Stimulated activated CD4-positive, alpha-beta T cell treated with anti-CD3 and anti-CD28 coated beads, Interleukin-1b, Interleukin-23, amount 100 ng/mL, for 48 hours (primary cell): ENCODE measurements around the gene KRTAP12-3.
"Not testable (repeated sequence)": the region's sequence is repeated elsewhere in the genome, so short reads cannot be mapped to it uniquely, and the experiment has no call there.

Experiments used
- DNase-seq: peaks from one replicate; pipeline ENCODE4 v3.0.0-alpha.2; 2020

The KRTAP12-3 gene

DNA sequence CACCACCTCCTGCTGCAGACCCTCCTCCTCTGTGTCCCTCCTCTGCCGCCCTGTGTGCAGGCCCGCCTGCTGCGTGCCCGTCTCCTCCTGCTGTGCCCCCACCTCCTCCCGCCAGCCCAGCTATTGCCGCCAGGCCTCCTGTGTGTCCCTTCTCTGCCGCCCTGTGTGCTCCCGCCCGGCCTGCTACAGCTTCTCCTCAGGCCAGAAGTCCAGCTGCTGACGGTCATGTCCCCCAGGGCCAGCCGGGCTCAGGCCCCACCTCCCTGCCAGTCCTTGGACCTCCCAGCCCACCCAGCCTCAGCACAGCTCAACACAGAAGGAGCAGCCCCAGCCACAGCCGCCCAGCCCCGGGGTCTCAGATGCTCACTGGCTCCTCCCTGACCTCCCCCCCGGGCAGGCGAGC, 29.9 kb upstream of the KRTAP12-3 start:
- not testable (repeated sequence) for DNase-seq

DNA sequence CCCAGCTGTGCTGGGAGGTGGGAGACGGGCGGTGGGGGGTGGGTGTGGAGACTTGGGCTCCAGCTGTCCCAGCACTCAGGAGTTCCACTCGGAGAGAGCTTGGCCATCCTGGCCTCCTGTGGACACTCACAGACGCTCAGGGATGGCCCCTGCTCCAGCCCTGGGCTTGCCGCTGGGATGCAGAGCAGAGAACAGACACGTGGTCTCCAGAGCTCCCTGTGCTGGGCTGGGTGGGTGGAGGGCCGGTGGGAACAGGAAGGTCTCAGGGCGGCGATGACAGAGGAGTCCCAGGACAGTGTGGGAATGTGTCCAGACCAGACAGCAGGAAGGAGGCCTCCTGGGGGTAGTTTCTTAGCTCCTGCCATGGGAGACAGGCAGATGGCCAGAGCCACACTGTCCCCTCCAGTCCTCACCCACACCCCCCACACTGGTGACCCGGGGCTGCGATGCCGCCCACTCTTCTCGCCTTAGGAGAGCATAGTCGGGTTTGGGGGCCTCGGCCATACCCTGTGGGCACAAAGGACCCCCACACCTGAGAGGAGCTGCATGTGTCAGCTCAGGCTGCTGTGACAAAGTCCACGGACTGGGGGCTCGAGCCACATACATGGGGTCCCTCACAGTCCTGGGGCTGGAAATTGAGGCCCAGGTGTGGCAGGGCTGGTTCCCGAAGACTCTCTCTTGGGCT, 28.9 kb upstream of the KRTAP12-3 start:
- DNase-seq: no peak

DNA sequence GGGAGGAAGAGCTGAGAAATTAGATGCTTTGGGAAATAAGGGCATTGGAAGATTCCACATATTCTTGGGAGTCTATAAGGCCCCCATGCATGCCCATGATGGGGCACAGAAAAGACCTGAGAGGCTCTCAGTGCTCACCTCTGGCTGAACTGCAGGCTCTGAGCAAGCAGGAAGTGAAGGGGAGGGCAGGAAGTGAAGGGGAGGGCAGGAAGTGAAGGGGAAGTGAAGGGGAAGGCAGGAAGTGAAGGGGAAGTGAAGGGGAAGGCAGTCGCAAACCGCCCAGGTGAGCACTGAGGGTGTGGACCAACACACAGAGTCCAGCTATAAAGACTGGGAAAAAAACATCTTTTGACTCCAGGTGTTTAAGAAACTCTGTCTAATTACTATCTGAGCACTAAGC, 27.3 kb upstream of the KRTAP12-3 start:
- DNase-seq: no peak

DNA sequence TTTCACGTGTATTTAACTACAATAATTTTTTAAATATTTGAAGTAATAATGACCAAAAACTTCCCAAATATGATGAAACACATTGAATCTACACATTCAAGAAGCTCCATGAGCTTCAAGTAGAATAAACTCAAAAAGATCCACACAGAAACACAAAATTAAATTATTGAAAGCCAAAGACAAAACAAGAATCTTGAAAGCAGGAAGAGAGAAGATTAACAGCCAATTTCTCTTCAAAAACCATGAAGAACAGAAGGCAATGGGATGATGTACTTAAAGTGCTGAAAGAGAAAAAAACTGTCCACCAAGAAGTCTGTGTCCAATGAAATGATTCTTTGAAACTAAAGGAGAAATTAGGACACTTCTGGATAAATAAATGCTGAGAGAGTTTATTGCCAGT, 25.7 kb upstream of the KRTAP12-3 start:
- DNase-seq: no peak

DNA sequence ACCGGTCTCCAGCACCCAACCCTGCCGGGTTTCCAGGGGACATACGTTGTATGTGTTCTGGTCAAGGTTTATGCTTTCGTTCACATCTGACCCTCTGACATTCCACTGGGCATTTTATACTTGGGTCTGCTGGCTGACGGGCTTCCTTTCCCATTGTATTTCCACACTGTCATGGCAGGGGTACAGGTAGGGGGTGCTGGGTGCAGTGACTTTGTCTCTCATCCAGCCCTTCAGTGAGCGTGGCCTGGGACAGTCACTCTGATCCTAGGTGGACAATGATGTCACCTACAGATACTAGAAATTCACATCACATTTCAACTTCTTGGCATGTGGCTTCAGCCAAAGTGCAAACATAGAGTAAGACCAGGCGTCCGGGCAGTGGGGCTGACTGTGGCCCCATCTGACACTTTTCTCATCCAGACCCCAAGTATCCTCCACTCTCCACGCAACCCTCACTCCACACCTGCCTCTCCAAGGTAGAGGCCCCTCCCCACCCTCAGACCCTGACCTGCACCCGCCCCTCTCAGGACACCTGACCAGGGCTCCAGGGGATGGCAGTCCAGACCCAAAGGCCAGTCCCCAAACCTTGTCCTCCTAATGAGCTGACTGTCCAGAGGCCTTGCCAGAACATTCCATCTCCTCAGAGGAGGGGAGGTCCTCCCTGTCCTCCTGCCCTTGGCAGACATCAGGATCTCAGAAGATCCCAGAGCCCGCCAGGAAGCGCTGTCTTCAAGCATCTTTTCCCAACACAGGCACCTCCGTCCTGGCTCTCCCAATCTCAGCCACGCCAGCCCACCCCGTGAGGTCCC, 21.3 kb upstream of the KRTAP12-3 start:
- DNase-seq: no peak

DNA sequence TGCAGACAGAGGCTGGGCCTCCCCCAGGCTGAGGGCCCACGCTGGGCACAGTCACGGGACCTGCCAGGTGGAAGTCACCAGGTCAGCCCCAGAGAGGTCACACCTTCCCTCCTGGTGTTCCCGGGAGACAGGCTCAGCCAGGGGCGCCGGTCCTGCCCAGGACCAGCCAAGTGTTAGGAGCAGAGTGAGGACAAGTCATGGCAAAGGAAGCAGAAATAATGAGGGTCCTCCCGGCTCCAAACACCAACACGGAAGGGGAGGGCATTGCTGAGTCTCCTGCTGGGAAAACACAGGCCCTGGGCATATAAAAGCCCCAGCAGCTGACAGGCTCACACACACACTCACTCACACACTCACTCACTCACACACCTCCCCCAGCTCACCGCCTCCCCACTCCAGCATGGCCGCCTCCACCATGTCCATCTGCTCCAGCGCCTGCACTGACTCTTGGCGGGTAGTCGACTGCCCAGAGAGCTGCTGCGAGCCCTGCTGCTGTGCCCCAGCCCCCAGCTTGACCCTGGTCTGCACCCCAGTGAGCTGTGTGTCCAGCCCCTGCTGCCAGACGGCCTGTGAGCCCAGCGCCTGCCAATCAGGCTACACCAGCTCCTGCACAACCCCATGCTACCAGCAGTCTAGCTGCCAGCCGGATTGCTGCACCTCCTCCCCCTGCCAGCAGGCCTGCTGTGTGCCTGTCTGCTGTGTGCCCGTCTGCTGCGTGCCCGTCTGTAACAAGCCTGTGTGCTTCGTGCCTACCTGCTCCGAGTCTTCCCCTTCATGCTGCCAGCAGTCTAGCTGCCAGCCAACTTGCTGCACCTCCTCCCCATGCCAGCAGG, 20.5 kb upstream of the KRTAP12-3 start, which contains the start of gene KRTAP10-10:
KRTAP10-10 (plus strand) TSS at position 339 of the 833 bp plus-strand sequence; CDS start at position 401, 62 bp downstream.
- no peak for DNase-seq

DNA sequence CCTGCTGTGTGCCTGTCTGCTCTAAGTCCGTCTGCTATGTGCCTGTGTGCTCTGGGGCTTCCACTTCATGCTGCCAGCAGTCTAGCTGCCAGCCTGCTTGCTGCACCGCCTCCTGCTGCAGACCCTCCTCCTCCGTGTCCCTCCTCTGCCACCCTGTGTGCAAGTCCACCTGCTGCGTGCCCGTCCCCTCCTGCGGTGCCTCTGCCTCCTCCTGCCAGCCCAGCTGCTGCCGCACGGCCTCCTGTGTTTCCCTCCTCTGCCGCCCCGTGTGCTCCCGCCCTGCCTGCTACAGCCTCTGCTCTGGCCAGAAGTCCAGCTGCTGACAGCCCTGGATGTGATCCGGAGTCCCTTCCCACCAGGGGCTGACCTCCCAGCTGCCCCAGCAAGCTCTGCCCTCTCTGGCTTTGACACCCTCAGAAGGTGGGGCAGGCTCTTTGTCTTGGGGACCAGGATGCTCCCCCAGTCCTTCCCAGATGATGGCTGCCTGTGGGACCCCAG, 19.8 kb upstream of the KRTAP12-3 start:
- not testable (repeated sequence) for DNase-seq

DNA sequence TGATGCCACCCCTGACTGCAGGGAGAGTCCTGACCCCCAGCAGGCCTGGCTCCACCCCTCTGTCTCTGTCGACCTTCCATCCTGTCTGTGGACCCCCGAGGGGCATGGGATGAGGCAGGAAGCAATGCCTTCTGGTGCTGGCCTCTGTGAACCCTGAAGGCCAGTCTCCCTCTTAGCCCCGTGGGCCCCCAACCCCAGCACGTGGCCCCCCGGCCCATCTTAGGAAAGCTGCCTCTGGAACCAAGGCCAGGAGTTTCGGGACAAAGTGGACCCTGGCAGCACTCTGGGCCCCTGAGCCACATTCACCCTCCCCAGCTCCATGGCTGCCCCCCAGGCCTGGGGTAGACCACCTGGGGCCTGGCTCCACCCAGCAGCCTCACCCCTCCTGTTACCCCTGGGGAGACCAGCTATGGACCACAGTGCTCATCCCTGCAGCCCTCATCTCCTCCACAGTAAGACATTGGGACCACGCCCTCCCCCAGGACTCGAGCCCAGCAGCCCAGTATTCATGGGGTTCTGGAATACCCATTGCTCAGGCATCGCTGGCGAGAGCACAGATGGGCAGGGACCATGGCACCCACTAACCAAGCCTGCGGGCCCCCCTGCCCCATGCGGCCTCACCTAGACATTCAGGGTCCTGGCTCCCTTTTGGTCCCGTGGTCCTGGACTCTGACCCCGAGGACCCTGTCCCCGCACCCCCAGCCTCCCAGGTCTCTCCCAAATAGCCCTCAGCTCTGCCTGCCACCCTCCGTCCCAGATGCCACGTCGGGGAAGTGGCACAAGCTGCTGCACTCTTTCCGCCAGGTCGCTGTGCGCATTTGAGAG, 19.0 kb upstream of the KRTAP12-3 start:
- DNase-seq: not testable (repeated sequence)

DNA sequence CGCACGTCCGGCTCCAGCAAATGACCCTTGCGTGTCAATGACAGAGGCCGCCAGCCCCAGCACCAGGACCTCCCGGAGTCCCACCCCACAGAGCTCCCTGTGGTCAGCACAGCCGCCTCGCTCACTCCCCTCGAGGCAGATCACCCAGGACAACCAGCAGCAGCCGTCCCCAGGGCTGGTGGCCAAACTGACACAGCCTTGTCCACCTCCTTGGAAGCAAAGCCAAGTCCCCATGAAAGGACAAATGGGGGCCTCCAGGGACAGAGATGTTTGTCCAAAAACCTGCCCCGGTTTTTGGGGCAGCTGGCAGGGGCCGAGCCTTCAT, 18.4 kb upstream of the KRTAP12-3 start:
- DNase-seq: no peak

DNA sequence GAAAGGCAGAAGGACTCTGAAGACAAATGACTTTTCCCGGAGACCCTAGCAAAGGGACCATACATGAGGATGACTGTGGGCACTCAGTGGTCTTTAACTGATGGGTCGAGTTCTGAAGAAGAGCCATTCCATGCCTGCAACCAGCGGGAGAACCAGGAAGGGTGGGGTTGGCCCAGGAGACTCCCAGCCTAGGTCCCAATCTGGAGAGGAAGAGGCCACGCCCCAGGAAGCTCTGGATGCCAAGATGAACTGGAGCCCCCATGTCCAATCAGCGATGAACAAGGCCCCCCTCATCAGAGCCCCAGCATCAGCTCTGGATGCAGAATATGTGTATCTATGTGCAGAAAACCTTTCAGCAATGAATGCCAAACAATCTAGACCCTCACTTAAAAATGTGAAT, 17.0 kb upstream of the KRTAP12-3 start:
- no peak for DNase-seq

DNA sequence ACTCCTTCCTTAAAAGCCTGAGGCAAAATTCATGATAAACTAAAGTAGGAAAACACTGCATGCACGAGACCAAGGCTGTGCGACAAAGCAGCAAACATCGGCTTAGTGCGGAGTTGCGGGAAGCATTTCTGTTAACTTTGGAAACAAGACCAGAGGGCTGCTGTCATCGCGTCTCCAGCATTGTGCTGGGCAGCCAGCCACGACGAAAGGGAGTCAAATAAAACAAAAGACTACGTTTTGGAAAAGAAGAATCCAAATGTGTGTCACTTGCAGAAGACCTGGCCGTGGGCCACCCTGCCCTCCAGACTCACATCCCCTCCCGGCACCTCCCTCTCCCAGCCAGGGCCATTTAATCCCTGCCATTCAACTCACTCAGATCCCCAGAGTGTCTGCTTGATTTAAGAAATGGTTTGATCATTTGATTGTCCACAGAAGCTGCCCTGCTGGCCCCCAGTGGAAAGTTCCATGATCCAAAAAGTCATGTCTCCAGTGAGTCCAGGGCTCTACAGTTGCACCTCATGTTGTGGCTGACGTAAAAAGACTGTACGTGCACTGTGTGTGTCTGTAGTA, 13.9 kb upstream of the KRTAP12-3 start:
- no peak for DNase-seq

DNA sequence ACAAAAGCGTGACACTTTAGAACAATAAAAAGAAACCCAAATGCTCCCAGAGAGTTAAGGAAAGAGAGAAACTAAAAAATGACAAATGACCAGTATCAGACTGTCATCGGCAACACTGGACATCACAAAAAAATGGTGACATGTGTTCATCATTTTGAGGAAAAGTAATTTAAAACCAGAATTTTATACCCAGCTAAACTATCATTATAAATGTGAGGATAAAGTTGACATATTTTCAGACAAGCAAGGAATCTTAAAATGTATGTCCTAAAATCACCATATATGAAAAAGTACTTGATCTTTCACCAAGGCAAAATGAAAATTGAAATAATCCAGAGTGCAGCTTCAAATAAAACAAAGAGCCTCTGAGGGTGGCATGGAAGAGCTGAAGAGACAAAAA, 12.9 kb upstream of the KRTAP12-3 start:
- DNase-seq: no peak

DNA sequence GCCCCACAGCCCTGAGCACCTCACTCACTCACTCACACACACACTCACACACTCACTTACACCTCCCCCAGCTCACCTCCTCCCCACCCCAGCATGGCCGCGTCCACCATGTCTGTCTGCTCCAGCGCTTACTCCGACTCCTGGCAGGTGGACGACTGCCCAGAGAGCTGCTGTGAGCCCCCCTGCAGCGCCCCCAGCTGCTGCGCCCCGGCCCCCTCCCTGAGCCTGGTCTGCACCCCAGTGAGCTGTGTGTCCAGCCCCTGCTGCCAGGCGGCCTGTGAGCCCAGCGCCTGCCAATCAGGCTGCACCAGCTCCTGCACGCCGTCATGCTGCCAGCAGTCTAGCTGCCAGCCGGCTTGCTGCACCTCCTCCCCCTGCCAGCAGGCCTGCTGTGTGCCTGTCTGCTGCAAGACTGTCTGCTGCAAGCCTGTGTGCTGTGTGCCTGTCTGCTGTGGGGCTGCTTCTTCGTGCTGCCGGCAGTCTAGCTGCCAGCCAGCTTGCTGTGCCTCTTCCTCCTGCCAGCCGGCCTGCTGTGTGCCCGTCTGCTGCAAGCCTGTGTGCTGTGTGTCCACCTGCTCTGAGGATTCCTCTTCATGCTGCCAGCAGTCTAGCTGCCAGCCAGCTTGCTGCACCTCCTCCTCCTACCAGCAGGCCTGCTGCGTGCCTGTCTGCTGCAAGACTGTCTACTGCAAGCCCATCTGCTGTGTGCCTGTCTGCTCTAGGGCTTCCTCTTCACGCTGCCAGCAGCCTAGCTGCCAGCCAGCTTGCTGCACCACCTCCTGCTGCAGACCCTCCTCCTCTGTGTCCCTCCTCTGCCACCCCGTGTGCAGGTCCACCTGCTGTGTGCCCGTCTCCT, 11.1 kb upstream of the KRTAP12-3 start, which contains the start of gene KRTAP10-11:
KRTAP10-11 (plus strand) TSS at position 49 of the 856 bp plus-strand sequence; CDS start at position 94, 45 bp downstream.
- DNase-seq: not testable (repeated sequence)

DNA sequence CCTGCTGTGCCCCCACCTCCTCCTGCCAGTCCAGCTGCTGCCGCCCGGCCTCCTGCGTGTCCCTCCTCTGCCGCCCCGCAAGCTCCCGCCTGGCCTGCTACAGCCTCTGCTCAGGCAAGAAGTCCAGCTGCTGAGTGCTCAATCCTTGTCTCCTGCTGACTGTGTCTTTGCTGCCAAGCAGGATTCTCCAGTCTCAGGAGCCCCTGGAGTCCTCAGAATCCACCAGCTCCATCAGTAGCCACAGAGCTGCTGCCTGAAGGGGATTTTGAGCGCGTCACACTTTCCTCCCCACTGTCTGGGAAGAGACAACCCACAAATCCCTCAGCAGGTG, 10.5 kb upstream of the KRTAP12-3 start:
- DNase-seq: no peak

DNA sequence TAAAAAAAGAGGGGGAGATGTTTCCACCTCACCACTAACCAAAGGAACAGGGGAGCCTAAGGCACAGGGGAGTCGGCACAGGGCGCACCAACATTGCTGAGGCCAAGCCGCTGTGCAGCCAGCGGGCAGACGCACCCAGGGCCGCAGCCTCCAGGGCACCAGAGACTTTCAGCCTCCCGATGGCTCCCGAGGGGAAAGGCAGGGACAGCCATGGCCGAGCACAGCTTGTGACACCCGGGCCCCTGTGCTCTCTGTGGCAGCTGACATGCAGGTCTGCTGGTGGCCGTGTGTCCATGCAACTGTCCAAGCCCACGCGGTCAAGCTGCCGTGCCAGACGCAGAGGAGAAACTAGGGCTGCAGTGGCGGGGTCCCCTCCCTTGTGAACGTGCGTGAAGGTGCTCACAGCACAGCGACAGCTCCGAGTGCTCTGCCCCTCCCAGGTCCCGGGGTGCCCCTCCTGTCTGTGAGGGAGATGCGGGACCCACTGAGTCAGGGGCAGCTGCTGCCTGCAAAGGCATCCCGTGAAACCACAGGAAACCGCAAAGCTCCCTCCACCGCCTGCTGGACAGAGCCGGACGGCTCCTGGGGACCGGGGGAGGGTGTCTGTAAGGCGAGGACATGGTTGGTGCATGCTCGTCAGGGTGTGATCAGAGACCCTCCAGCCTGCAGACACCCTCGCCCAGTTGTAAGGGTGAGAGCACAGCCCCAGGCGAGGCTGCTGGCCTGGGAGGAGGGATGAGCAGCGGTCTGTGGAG, 9.0 kb upstream of the KRTAP12-3 start:
- no peak for DNase-seq

DNA sequence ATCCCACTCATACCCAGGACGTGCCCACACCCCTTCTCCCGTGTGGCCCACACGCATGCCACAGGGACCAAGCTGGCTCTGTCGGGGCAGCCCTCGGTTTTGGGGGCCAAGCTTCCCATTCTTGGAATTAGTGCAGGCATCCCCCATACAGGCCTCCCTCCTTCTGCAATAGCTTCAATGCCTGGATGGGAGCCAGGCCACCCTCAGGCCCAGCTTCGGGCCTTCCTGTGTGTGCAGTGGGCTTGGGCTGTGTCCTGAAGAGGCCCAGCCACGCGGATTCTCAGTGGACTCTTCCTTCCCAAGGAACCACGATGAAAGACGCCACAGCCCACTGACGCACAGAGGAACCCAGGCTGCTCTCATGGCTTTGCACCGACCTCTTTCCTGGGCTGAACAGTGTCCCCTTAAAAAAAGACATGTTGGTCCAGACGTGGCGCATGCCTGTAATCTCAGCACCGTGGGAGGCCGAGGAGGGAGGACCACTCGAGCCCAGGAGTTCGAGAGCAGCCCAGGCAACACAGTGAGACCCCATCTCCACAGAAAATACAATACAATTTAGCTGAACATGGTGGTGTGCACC, 8.1 kb upstream of the KRTAP12-3 start:
- DNase-seq: no peak

DNA sequence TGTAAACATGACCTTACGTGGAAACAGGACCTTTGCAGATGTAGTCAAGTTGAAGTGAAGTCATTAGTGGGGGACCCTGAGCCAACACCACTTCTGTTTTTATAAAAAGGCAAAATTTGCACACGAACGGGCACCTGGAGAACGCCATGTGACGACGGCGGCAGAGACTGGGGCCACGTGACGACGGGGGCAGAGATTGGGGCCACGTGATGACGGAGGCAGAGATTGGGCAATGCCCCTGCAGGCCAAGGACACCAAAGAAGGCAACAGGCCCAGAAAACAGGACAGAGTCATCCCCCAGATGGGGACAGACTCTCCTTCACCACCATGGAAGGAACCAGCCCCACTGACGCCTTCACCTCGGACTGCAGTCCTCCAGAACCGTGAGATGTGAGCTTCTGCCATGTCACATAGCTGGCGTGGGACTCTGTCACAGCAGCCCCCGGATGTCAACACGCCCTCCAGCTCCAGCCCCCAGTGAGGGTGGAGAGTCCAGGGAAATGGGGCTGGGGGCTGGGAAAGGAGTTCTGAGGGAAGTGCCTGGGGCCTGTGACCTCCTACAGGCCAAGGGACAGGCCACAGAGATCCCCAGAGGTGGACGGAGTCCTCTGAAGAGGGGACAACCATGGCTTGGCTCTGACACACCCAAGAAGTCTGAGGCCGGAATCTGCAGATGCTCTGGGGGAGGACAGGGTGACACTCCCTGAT, 7.3 kb upstream of the KRTAP12-3 start:
- no peak for DNase-seq

DNA sequence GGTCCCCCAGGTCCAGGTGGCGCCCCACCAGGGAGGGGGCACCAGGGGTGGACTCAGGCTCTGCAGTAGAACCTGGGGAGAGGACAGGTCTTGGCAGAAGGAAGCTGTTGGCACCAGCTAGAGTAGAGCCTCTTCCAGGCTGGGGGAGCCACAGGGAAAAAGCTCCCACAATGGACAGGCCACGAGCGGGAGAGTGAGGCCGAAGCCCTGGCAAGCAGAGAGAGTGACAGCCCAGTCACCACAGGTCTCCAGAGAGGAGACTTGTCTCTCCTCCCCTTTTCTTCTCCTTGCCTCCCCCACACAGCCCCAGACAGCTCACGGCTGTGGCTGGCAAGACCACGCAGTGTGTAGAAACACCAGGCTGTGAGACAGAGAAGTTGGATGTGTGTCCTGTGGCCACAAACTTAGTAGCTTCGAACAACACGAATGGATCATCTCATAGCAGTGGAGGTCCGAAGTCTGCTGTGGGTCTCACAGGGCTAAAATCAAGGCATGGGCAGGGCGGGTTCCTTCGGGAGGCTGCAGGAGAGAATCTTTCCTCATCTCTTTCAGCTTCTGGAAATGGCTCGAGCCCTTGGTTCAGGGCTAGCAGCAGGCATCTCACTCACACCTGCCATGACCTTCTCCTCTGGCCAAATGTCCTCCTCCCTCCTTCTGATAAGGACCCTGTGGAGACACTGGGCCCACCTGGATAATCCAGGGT, 6.6 kb upstream of the KRTAP12-3 start:
- DNase-seq: no peak

DNA sequence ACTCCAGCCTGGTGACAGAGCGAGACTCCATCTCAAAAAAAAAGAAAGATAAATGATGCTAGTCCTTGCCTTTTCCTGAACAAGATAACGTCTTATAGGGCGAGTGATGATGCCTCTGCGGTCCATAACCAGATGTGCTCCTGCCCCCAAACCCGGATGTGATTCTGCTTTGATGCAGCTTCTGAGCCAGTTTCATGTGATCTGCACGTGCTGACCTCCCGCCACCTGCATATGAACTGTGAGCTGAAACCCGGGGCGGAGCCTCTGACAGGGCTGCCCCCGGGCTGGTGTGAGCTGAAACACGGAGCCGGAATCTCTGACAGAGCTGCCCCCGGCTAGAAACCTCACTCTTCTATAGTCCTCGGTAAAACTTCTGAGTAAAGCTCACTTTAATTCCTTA, 4.6 kb upstream of the KRTAP12-3 start:
- DNase-seq: no peak
